ENCODE data around the gene FAM219A.

- TF ChIP-seq CTCF (IDR thresholded peaks at IDR 0.05; ENCODE audit: poor library complexity) (no peak), EZH2 (IDR thresholded peaks at IDR 0.05; ENCODE audit: borderline replicate concordance) (no peak), EZH2phosphoT487 (IDR thresholded peaks at IDR 0.05; ENCODE audit: low read depth, severe bottlenecking, unreplicated experiment) (no peak)
Measured at GRCh38 chr9:34490360-34490759, 32.0 kb upstream of the FAM219A start.

Measured in hepatocyte (in vitro differentiated cells).